ENCODE results near the gene FOXR1.
A peak's percentile ranks its signal among the peaks of the same experiment; 100 is the strongest.
"Not testable (repeated sequence)": the region's sequence is repeated elsewhere in the genome, so short reads cannot be mapped to it uniquely, and the experiment has no call there.

FOXR1 gene

GRCh38 chr11:118997627-118998387, 26.2 kb downstream of the FOXR1 start, which contains the start of gene CENATAC:
Gene CENATAC (plus strand): TSS chr11:118998138. CDS start chr11:118998198, 60 bp downstream.
- peak; percentile 90 for DNase-seq (ENCODE audit: low read depth, low spot score)

DNA sequence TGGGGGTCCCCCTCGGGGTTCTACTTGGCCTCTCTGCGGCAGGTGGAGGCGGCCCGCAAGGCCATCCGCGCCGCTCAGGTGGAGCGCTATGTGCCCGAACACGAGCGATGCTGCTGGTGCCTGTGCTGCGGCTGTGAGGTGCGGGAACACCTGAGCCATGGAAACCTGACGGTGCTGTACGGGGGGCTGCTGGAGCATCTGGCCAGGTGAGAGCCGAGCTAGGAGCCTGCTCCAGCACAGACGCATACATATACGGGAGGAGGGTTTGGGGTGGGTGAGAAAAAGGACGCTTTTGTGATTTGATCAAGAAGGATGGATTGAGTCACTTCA, 26.8 kb downstream of the FOXR1 start:
- no peak for DNase-seq (ENCODE audit: low read depth, low spot score)

- no peak for DNase-seq (ENCODE audit: low read depth, low spot score)
These were observed 27.3 kb downstream of the FOXR1 start for GRCh38 chr11:118998822-118999221.

GRCh38 chr11:119000906-119001305, 29.3 kb downstream of the FOXR1 start:
- DNase-seq (ENCODE audit: low read depth, low spot score) = no peak

GRCh38 chr11:119006656-119007055, 35.1 kb downstream of the FOXR1 start:
- no peak for DNase-seq (ENCODE audit: low read depth, low spot score)

DNA sequence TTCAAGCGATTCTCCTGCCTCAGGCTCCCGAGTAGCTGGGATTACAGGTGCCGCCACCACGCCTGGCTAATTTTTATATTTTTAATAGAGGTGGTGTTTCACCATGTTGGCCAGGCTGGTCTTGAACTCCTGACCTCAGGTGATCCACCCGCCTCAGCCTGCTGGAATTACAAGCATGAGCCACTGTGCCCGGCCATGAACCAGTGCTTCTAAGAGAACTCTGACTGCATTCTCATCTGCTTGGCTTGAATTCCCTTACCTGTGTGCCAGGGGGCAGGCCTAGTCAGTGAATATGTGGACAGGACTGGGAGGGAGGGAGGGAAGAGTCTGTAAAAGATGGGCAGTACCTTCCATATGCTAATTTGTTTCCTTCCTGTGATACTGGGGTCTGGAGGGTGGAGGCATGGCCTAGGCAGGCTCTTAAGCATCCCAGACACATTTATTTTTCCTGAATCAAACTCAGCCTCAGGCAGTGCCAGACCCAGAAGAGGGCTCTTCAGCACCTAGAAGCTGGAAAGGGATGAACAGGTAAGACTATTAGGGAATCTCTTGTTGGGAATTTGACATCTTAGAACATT, 40.0 kb downstream of the FOXR1 start:
- no peak for DNase-seq (ENCODE audit: low read depth, low spot score)

- no peak for DNase-seq (ENCODE audit: low read depth, low spot score)
These were observed 41.1 kb downstream of the FOXR1 start for GRCh38 chr11:119012629-119013170.

GRCh38 chr11:119014209-119014924, 42.8 kb downstream of the FOXR1 start:
- DNase-seq (ENCODE audit: low read depth, low spot score) = no peak

DNA sequence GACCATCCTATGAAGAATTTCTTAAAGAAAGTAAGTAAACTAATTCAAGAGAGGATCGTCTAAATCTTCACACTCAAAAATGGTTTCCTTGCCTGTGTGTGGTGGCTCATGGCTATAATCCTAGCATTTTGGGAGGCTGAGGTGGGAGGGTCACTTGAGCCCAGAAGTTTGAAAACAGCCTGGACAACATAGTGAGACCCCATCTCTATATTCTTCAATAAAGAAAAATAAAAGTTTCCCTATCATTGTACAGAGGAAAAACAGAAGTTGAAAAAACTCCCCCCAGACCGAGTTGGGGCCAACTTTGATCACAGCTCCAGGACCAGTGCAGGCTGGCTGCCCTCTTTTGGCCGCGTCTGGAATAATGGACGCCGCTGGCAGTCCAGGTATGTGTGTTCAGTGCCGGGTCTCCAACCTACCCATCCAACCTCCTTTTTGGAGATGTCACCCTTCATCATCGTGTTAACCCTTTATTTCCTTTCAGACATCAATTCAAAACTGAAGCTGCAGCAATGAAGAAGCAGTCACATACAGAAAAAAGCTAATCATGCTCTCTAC, 43.6 kb downstream of the FOXR1 start:
- no peak for DNase-seq (ENCODE audit: low read depth, low spot score)

DNA sequence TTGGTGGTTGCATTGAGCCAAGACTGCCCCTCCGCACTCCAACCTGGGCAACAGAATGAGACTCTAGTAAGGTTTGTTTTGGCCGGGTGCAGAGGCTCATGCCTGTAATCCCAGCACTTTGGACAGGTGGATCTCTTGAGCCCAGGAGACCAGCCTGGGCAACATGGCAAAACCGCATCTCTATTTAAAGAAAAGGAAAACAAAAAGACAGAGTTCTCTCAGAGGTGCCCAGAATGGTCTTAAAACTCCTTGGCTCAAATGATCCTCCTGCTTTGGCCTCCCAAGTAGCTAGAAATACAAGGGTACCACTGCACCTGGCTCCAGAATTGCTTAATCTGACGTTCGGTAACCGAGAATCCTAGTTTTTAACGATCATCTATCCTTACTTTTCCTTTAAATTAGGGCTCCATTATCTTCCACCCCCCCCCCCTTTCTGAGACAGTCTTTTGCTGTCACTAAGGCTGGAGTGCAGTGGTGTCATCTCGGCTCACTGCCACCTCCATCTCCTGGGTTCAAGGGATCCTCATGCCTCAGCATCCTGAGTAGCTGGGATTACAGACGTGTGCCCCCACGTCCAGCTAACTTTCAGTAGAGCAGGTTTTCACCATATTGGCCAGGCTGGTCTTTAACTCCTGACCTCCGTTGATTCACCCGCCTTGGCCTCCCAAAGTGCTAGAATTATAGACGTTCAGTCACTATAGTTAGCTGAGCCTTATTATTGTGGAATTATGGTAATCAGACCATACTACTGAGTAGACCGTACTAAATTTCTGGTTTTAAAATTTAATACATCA, 44.9 kb downstream of the FOXR1 start:
- DNase-seq (ENCODE audit: low read depth, low spot score) = no peak

DNA sequence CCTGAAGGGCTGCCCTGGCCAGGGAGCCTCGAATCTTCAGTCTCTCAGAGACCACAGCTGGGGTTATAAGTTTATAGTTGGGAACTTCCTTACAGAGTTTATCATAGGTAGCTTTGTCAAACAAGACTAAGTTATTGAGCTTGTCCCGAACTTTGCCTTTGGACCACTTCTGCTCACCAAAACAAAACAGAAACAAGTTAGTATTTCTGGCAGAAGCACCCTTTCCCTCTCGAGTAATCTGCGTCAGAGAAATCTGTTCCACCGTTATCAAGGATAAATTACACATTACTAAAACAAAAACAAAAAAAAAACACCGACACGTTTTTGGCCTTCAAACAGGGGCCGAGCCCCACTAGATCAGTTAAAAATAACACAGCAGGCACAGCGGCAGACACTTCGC, 45.8 kb downstream of the FOXR1 start:
- not testable (repeated sequence) for DNase-seq (ENCODE audit: low read depth, low spot score)

GRCh38 chr11:119018074-119018938, 46.7 kb downstream of the FOXR1 start, which contains the start of the genes RPS25 and TRAPPC4:
Gene RPS25 (minus strand): TSS chr11:119018343. CDS start chr11:119018284, 59 bp downstream.
Gene TRAPPC4 (plus strand): TSS chr11:119018766. CDS start chr11:119018796, 30 bp downstream.
- peak; percentile 92 for DNase-seq (ENCODE audit: low read depth, low spot score)

- no peak for DNase-seq (ENCODE audit: low read depth, low spot score)
These were observed 48.4 kb downstream of the FOXR1 start for GRCh38 chr11:119019996-119020395.

GRCh38 chr11:119021631-119022030, 50.1 kb downstream of the FOXR1 start:
- DNase-seq (ENCODE audit: low read depth, low spot score) = no peak

GRCh38 chr11:119023741-119024140, 52.2 kb downstream of the FOXR1 start:
- DNase-seq (ENCODE audit: low read depth, low spot score) = no peak

DNA sequence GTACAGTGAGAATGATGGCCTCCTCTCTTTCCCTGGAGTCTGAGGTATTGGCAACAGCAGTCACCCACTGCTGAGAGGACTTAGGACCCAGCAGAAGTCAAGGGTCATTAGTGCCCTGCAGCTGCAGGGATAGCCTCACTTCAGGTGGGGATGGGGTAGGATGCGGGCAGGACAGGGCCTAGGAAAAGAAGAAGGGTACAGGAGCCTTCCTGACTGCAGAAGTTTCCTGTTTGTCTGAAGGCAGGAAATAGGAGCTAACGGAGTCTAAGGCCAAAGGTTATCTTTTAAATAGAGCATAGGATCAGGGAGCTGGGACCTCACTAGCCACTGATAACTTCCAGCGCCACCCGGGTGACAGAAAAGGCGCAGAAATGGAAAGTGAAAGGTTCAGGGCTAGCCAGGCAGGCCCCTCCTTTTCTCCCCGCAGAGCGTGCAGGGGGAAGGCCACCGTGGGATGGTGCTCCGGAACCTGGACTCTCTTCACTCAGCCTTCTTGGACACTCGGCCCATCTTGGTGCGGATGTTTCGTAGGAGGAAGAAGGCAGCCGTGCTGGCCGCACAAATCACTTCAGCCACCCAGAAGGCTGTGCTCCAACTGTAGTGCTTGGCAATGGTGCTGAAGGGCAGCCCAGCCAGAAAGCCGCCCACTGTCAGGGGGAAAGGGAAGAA, 53.0 kb downstream of the FOXR1 start:
- DNase-seq (ENCODE audit: low read depth, low spot score) = no peak

GRCh38 chr11:119025099-119025473, 53.5 kb downstream of the FOXR1 start:
- no peak for DNase-seq (ENCODE audit: low read depth, low spot score)

DNA sequence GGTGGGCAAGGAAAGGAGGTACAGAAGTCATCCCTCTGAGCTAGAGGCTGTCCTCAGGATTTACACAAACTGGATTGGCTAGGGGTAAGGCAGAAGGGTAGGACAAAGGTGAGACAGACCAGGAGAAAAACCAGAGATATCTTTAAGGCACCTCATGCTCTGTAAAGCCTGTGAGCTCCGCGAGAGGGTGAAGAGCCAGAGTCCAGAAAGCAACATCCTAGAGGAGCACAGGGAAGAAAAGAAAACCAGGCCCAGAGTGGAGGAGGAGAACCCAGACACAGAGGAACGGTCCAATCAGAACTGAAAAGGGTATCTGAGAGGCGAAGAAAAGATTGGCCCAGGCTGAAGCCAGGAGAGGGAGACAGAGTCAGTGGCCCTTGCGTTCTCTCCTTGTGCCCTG, 54.0 kb downstream of the FOXR1 start:
- no peak for DNase-seq (ENCODE audit: low read depth, low spot score)

DNA sequence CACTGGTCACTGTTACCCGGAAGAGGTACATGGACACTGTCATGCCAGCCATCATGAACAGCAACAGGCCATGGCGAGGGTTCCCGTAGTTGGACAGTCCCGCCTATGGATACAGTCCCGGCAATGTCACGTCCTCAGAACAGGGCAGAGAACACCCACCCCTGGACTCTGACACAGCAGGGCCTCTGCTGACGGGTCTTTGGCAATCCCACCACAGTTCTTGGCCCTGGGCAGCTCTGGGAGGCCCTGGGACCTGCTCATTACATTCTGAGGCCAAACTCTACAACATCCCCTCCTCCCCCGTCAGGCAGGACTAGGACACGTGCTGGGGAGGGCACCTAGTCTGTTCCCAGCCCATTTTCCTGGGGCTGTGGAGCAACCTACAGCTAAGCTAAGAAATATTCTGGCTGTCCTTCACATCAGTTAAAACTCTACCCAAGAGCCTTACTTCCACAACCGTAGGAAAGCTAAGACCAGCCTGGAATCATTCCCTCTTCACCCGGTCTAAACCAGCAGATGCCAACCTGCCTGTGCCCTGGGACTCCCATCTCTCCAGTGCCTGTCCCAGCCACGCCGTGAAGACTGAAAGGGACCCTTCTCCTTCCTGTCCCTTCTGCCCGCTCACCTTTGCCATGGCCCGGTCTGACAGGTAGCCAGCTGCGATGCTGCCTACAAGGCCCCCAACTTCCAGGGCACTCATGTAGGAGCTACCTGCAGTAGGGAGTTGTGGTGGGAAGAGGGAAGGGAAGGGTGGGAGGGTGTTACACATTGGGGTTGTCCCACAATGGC, 54.6 kb downstream of the FOXR1 start:
- DNase-seq (ENCODE audit: low read depth, low spot score) = no peak

Measured in activated naive CD8-positive, alpha-beta T cell treated with anti-CD3 and anti-CD28 coated beads, Interleukin-2, amount 50 U/mL, for 16 hours (primary cell).